Panc1 (cell line): ENCODE data around the gene NBR1. TPM values are rescaled to one million over a fixed set of nuclear protein-coding genes. Genes with fewer than 3 reads are reported as not detected.
"Not testable (repeated sequence)": the region's sequence is repeated elsewhere in the genome, so short reads cannot be mapped to it uniquely, and the experiment has no call there.

ENCODE experiments used
- ATAC-seq: fragments of 200-7000 bp; cut with Tn5 transposase; 2 replicates; pipeline ENCODE4 v1.9.1; 2020; ENCODE audit warnings: mild to moderate bottlenecking, moderate library complexity
- BruUV-seq: library from RNA; stranded (reverse); fragments of 400-500 nt; replicated peaks from 2 replicates; lab custom pipeline; 2021; lab: Mats Ljungman, UMichigan
- CTCF ChIA-PET: fragments of 300-600 bp; sonication (Branson Sonifier 250); formaldehyde crosslinking; loops from one replicate; lab custom pipeline; 2022; ENCODE audit warnings: antibody characterized with exemption; lab: Charles Lee
- POLR2A ChIA-PET: fragments of 300-600 bp; sonication (Branson Sonifier 250); formaldehyde crosslinking; loops from one replicate; lab custom pipeline; 2022; ENCODE audit warnings: antibody characterized with exemption; lab: Charles Lee
- DNase-seq: peaks from one replicate; pipeline ENCODE4 v3.0.0-alpha.2; 2010; ENCODE audit warnings: low read depth, low spot score
- H3K27ac ChIP-seq: 2 replicates; pipeline ENCODE4 v1.5.1; 2011; ENCODE audit warnings: mild to moderate bottlenecking, low read length, inconsistent platforms
- H3K27me3 ChIP-seq: fragments of 200-500 bp; sonication (Bioruptor generic); 2 replicates; pipeline ENCODE4 v1.6.0; 2014; ENCODE audit warnings: low read length, inconsistent platforms; ENCODE audit not compliant: control insufficient read depth, insufficient read depth
- H3K36me3 ChIP-seq: fragments of 200-500 bp; sonication (Bioruptor generic); 2 replicates; pipeline ENCODE4 v1.5.1; 2014; ENCODE audit warnings: inconsistent platforms, mild to moderate bottlenecking, low read length, moderate library complexity; ENCODE audit not compliant: control insufficient read depth, insufficient read depth
- H3K4me1 ChIP-seq: 2 replicates; pipeline ENCODE4 v1.5.1; 2011; ENCODE audit warnings: inconsistent platforms, mild to moderate bottlenecking, low read length, moderate library complexity; ENCODE audit not compliant: control insufficient read depth, insufficient read depth
- H3K4me3 ChIP-seq, 2 experiments: 2 replicates each; pipeline ENCODE4 v1.5.1; 2011 to 2012; ENCODE audit warnings: low read depth in 2 of 2, low read length in 2 of 2, mild to moderate bottlenecking in 2 of 2, inconsistent platforms in 1 of 2, moderate library complexity in 1 of 2
- H3K9me3 ChIP-seq: fragments of 200-500 bp; sonication (Bioruptor generic); 2 replicates; pipeline ENCODE4 v1.5.1; 2014; ENCODE audit warnings: low read depth, mild to moderate bottlenecking, inconsistent platforms, low read length, moderate library complexity; ENCODE audit not compliant: control insufficient read depth, insufficient read depth
- POLR2AphosphoS5 ChIP-seq: IDR thresholded peaks from 2 replicates; pipeline ENCODE4 v1.6.1; 2012; ENCODE audit warnings: mild to moderate bottlenecking, low read depth, low read length, moderate library complexity
- REST ChIP-seq, 2 experiments: IDR thresholded peaks; 2 replicates each; pipeline ENCODE4 v1.6.1; 2011 to 2012; ENCODE audit warnings: low read depth in 2 of 2, control low read depth in 1 of 2, low read length in 1 of 2, mild to moderate bottlenecking in 1 of 2, moderate library complexity in 1 of 2; ENCODE audit not compliant: insufficient read depth in 1 of 2
- SIN3A ChIP-seq: IDR thresholded peaks from 2 replicates; pipeline ENCODE4 v1.6.1; 2012; ENCODE audit warnings: low read depth, mild to moderate bottlenecking, low read length, moderate library complexity, borderline replicate concordance; ENCODE audit not compliant: insufficient read depth
- TCF7L2 ChIP-seq: IDR thresholded peaks from 2 replicates; pipeline ENCODE4 v1.6.1; 2011; ENCODE audit warnings: mild to moderate bottlenecking, low read depth, low read length, inconsistent platforms
- in situ Hi-C: cut with HindIII; loops from 2 replicates; pipeline ENCODE4 v1.10.0; 2016; ENCODE audit warnings: low sequenced_read_pairs, low pct_unique_long_range_greater_than_20kb
- intact Hi-C: fragments of 100-400 bp; cut with micrococcal nuclease; formaldehyde crosslinking; loops from one replicate; pipeline ENCODE4 v1.10.0; 2022; ENCODE audit not compliant: unreplicated experiment
- total RNA-seq: library from RNA; stranded (reverse); gene quantifications from one replicate; pipeline ENCODE4 v1.2.1, GENCODE V29; 2021; ENCODE audit not compliant: unreplicated experiment
- TF ChIP-seq, protein P1 (sequence below): fragments of 450-650 bp; IDR thresholded peaks from 2 replicates; pipeline ENCODE4 v1.5.1; 2017; ENCODE audit warnings: mild to moderate bottlenecking

The NBR1 gene
- total RNA-seq, 1 experiment from 2014 or later = 36.6 TPM

DNA sequence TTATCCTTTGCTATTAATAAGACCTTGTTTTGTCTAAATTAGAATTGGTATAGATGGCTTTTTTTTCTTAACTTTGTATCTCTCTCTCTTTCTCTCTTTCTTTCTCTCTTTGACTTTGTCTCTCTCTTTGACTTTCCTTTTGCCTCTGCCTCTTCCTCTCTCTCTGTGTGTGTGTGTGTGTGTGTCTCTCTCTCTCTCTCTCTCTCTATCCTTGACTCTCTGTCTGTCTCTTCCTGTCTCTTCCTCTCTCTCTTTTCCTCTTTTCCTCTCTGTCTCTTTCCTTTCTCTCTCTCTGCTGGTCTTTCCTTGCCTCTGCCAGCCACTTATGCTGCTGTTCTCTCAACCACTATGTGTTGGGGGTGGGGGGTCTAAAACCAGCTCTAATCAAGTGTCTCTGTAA is 5.0 kb upstream of the NBR1 start:
- ATAC-seq, BruUV-seq: not testable (repeated sequence)

GRCh38 chr17:43169561-43170139 is 1.4 kb upstream of the NBR1 start:
- Histone ChIP-seq H3K9me3 (no peaks in the 10 kb centered on the region), H3K27ac (peak overlapping the region; percentile 90), H3K27me3 (no peaks in the 10 kb centered on the region), H3K36me3 (no peaks in the 10 kb centered on the region; the same call in 1 of the 2 replicates), H3K4me3 (peak overlapping the region; percentile 86 to 92), H3K4me1 (peaks cover 6% of the 10 kb centered on the region; the same call in 1 of the 2 replicates)
- POLR2A ChIA-PET = interaction anchor here (0.6 to 1.4 kb wide), 2 partner anchors 25 to 44 kb away, joined by 3 read pairs; partner anchors contain the start of gene BRCA1
- in situ Hi-C loops (no loop called here), intact Hi-C loops (no loop called here)
- BruUV-seq = TSS peak; percentile 82
- CTCF ChIA-PET = no interaction called here
- no peak for TF ChIP-seq POLR2AphosphoS5
- TF ChIP-seq, protein P1, sequence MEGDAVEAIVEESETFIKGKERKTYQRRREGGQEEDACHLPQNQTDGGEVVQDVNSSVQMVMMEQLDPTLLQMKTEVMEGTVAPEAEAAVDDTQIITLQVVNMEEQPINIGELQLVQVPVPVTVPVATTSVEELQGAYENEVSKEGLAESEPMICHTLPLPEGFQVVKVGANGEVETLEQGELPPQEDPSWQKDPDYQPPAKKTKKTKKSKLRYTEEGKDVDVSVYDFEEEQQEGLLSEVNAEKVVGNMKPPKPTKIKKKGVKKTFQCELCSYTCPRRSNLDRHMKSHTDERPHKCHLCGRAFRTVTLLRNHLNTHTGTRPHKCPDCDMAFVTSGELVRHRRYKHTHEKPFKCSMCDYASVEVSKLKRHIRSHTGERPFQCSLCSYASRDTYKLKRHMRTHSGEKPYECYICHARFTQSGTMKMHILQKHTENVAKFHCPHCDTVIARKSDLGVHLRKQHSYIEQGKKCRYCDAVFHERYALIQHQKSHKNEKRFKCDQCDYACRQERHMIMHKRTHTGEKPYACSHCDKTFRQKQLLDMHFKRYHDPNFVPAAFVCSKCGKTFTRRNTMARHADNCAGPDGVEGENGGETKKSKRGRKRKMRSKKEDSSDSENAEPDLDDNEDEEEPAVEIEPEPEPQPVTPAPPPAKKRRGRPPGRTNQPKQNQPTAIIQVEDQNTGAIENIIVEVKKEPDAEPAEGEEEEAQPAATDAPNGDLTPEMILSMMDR = no peak
- TF ChIP-seq REST (IDR thresholded peaks at IDR 0.05; ENCODE audit: insufficient read depth in 1 of 2, low read depth in 2 of 2, low read length in 1 of 2) = no peak
- TF ChIP-seq TCF7L2 = no peak
- TF ChIP-seq SIN3A = no peak
- DNase-seq (no peak), ATAC-seq (peak; percentile 52)

More for the DNA sequence above, 5.0 kb upstream of the NBR1 start:
- in situ Hi-C loops, H3K9me3 ChIP-seq, CTCF ChIA-PET, H3K4me3 ChIP-seq, DNase-seq, H3K27ac ChIP-seq, POLR2A ChIA-PET, intact Hi-C loops, H3K4me1 ChIP-seq, H3K27me3 ChIP-seq, H3K36me3 ChIP-seq: not testable (repeated sequence)

- peak; percentile 83 for DNase-seq
- no peaks in the 10 kb centered on the region for H3K27me3 ChIP-seq
- in situ Hi-C loops (no loop called here), intact Hi-C loops (no loop called here)
- H3K36me3 ChIP-seq = no peaks in the 10 kb centered on the region; the same call in 1 of the 2 replicates
- peak overlapping the region; percentile 90 for H3K27ac ChIP-seq
- peak overlapping the region; percentile 86 to 92 for H3K4me3 ChIP-seq
- CTCF ChIA-PET = no interaction called here
- peaks cover 6% of the 10 kb centered on the region; the same call in 1 of the 2 replicates for H3K4me1 ChIP-seq
- TF ChIP-seq REST (IDR thresholded peaks at IDR 0.05; ENCODE audit: insufficient read depth in 1 of 2, low read depth in 2 of 2, low read length in 1 of 2) (no peak), SIN3A (peak; percentile 90; the same call in 1 of the 2 replicates), POLR2AphosphoS5 (0 out of 2 replicates have a peak, but pooled peaks have one; percentile 24), TCF7L2 (no peak)
- TF ChIP-seq, protein P1 = no peak
- no TSS peak for BruUV-seq
- ATAC-seq = peak; percentile 90
- no peaks in the 10 kb centered on the region for H3K9me3 ChIP-seq
- POLR2A ChIA-PET = interaction anchor here (1.4 kb wide), 1 partner anchor 45 kb away, joined by 3 read pairs; the partner anchor contains the start of gene BRCA1
These were observed 761 bp upstream of the NBR1 start for GRCh38 chr17:43170140-43170765.
